Astrocyte (in vitro differentiated cells and primary cell): Measurements from ENCODE around the gene SMARCA4.

Source experiments
- EZH2 ChIP-seq: IDR thresholded peaks from 2 replicates; pipeline ENCODE4 v1.6.1; 2012; ENCODE audit warnings: mild to moderate bottlenecking, low read length, inconsistent platforms; ENCODE audit not compliant: insufficient read depth
- TF ChIP-seq, protein P1 (sequence below): IDR thresholded peaks from 2 replicates; pipeline ENCODE4 v1.5.1; 2011; ENCODE audit warnings: low read depth, mild to moderate bottlenecking, inconsistent platforms, low read length, moderate library complexity; ENCODE audit not compliant: insufficient read depth

GRCh38 chr19:10991521-10992081 lies 30.8 kb downstream of the SMARCA4 start:
- TF ChIP-seq, protein P1, sequence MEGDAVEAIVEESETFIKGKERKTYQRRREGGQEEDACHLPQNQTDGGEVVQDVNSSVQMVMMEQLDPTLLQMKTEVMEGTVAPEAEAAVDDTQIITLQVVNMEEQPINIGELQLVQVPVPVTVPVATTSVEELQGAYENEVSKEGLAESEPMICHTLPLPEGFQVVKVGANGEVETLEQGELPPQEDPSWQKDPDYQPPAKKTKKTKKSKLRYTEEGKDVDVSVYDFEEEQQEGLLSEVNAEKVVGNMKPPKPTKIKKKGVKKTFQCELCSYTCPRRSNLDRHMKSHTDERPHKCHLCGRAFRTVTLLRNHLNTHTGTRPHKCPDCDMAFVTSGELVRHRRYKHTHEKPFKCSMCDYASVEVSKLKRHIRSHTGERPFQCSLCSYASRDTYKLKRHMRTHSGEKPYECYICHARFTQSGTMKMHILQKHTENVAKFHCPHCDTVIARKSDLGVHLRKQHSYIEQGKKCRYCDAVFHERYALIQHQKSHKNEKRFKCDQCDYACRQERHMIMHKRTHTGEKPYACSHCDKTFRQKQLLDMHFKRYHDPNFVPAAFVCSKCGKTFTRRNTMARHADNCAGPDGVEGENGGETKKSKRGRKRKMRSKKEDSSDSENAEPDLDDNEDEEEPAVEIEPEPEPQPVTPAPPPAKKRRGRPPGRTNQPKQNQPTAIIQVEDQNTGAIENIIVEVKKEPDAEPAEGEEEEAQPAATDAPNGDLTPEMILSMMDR = no peak
- TF ChIP-seq EZH2 = no peak
